GM12801 (cell line): ENCODE results near the gene IDH3G.

Experiments
- TF ChIP-seq, protein P1 (sequence below): IDR thresholded peaks from one replicate; pipeline ENCODE4 v1.5.1; 2011; ENCODE audit warnings: control low read depth; ENCODE audit not compliant: insufficient read length; ENCODE audit errors: extremely low read depth

The IDH3G gene

DNA sequence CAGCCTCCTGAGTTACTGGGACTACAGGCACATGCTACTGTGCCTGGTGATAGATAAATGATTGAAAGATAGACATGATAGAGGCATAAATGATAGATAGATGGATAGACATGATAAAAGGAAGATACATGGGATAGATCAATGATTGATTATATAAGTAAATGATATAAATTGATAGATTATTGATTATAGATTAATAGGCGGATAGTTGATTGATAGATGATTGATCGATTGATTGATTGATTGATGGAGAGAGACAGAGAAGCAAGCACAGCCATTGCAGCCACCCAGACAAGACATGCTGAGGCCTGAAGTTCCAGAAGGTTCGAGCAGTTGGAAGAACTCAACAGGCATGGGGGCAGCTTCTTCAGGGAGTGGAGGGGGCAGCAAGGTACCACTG lies 47.8 kb downstream of the IDH3G start:
- TF ChIP-seq, protein P1, sequence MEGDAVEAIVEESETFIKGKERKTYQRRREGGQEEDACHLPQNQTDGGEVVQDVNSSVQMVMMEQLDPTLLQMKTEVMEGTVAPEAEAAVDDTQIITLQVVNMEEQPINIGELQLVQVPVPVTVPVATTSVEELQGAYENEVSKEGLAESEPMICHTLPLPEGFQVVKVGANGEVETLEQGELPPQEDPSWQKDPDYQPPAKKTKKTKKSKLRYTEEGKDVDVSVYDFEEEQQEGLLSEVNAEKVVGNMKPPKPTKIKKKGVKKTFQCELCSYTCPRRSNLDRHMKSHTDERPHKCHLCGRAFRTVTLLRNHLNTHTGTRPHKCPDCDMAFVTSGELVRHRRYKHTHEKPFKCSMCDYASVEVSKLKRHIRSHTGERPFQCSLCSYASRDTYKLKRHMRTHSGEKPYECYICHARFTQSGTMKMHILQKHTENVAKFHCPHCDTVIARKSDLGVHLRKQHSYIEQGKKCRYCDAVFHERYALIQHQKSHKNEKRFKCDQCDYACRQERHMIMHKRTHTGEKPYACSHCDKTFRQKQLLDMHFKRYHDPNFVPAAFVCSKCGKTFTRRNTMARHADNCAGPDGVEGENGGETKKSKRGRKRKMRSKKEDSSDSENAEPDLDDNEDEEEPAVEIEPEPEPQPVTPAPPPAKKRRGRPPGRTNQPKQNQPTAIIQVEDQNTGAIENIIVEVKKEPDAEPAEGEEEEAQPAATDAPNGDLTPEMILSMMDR: no peak

DNA sequence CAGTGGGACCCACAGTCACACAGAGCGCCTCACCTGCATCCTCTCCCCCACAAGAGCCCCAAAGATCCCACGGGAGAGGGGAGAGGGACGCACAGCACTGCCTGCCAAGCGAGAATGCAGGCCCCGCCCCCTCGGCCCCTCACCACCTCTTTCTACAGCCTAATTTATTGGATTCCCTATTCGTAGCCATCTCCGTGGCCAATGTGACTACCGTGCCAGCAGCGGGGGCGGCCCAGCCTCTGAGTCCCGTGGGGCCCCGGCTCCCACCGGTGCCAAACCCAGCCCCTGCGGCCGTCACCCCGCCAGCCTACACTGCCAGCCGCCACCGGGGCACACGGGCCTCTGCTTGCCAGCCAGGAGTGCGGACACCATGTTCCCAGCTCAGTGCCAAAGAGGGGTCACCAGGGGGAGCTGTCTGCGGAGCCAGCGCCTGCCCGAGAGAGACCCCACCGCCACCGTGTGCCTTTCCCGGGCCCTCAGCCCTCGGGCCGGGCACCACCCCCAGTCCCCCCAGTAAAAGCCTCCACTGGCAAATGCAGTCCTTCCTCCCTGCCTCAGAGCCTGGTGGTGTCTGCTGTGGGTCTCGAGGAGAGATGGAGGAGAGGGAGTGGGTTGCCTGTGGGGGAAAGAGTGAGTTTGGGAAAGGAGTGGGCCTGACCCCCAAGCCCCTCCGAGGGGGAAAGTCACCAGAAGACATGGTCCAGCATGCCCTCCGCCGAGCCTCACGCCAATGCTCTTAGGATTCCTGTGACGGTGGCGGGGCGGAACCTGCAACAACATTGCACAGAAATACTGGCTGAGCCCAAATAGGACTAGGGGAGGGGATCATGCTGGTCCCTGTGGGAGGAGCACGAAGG lies 49.7 kb downstream of the IDH3G start:
- TF ChIP-seq, protein P1: no peak

DNA sequence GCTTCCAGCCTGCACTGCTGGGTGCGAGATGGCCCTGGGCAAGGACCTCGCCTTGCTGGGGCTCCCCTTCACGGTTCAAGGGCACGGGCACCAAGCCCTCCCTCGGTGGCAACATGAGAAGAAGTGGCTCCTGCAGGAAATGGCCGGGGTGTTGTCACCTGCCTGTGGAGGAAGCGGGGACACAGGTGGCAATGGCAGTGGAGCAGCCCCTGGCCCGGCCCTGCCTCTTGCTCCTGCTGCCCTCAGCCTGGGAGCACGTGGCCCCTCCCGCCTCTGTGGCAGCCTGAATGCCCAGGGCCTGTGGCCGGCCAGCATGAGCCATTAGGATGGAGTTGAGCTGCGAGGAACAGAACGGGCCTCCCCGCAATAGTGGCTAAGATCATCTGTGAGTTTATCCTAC lies 52.7 kb downstream of the IDH3G start:
- TF ChIP-seq, protein P1: no peak

DNA sequence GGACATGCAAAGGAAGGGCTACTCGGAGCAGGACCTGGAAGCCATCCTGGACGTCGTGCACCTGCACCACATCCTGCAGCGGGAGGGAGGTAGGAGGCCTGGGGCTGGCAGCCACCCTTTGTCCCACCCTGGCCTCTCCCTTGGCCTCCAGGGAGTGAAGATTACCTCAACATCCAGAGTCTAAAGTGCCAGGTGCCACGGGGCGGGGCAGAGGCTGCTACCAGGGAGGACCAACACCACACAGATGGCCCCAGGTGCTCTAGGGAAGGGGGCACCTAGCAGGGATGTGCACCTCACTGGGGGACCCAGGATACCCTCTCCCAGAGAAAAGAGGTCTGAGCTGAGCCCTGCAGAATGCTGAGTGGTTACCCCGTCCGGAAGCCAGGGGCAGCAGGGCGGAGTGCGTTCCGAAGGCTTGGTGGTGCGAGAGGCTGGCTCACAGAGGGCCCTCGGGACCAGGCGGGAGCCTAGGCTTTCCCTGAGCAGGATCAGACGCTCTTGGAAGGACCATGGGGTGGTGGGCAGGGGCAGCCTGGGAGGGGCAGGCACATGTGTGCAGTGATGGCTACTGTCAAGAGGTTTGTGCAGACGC lies 53.4 kb downstream of the IDH3G start:
- TF ChIP-seq, protein P1: no peak

DNA sequence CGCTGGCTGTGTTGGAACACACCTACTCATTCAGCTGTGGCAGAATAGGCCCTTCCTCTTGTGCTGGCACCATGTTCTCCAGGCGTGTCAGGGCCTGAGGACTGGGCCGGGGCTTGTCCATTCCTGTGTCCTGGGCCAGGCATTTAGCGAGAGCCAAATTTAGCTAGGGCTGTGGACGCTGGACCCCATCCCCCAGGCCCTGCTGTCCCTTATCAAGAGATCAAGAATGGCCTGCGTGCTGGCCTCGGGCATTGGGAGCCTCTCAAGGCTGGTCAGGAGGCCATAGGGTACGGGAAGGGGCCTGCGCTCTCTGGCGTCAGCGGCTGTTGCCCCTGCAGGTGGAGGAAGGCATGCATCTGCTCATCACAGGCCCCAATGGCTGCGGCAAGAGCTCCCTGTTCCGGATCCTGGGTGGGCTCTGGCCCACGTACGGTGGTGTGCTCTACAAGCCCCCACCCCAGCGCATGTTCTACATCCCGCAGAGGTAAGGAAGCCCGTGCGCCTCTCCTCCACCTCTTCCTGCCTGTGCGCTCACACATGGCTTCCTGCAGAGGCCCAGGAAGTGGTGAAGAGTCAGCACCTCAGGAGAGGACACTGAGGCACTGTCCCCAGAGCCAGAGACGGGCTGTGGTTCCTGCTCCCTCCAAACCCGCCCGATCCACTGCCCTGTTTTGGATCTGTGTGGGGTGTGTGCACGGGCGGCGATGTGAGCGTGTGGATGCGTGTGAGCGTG lies 54.3 kb downstream of the IDH3G start:
- TF ChIP-seq, protein P1: no peak

DNA sequence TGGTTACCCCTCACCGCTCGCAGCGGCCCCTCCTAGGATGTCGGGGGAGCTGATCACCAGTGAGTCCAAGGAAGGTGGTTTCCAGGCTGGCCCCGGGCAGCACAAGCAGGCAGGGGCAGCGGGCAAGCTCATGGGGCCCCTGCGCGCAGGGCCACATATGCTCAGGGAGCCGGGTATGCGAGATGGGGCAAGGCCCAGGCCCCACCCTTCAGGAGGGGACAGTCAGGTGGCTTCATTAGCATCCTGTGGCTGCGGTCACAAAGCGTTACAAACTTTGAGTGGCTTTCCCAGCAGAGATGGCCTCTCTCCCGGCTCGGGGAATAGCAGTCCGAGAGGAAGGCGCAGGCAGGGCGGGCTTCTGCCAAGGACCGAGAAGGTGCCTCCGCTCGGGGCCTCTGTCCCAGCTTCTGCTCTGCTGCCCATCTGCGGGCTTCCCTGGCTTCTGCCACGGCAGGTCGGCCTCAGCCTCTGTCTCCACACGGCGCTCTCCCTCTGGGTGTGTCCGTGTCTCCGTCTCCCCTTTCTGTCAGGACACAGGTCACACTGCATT lies 56.0 kb downstream of the IDH3G start:
- TF ChIP-seq, protein P1: no peak

DNA sequence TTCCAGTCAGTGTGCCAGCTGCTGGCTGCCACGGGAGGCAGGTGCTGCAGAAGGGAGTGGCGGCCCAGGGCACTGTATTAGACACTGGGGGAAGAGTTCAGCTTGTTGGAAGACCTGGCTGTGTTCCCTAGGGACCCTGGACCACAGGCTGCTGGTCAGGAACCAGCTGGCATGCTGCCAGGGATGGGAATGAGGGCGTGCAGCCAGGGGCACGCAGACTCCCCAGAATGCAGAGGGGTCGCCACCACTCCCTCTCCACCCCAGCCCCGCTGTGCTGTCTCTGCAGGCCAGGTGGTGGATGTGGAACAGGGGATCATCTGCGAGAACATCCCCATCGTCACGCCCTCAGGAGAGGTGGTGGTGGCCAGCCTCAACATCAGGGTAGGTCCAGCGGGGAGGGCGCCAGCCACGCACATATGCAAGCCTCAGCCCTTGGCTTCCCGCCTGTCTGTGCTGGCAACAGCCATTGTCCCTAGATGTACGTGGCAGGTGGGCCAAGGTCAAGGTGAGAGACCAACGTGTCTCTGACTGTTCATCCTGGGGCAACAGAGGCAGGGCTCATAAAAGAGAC lies 57.2 kb downstream of the IDH3G start:
- TF ChIP-seq, protein P1: no peak
